Brain pericyte (primary cell): Measurements from ENCODE around the gene DZIP1L.

Experiments used
- DNase-seq: peaks from one replicate; pipeline ENCODE4 v3.0.0-alpha.2; 2012; ENCODE audit warnings: low read depth, low spot score

DZIP1L gene

GRCh38 chr3:138068046-138068445 is 47.4 kb downstream of the DZIP1L start:
- DNase-seq, result no peak

GRCh38 chr3:138066972-138067371 is 48.4 kb downstream of the DZIP1L start:
- no peak for DNase-seq

- no peak for DNase-seq
These were observed 49.0 kb downstream of the DZIP1L start for GRCh38 chr3:138066383-138066782.

- no peak for DNase-seq
These were observed 49.5 kb downstream of the DZIP1L start for GRCh38 chr3:138065949-138066348.

- DNase-seq, result no peak
These were observed 52.0 kb downstream of the DZIP1L start for GRCh38 chr3:138063416-138063815.

GRCh38 chr3:138062626-138063025 is 52.8 kb downstream of the DZIP1L start:
- DNase-seq, result no peak

- no peak for DNase-seq
These were observed 53.4 kb downstream of the DZIP1L start for GRCh38 chr3:138062037-138062436.

GRCh38 chr3:138060792-138061191 is 54.6 kb downstream of the DZIP1L start:
- no peak for DNase-seq

GRCh38 chr3:138059261-138059660 is 56.1 kb downstream of the DZIP1L start:
- DNase-seq, result no peak

- DNase-seq, result no peak
These were observed 58.0 kb downstream of the DZIP1L start for GRCh38 chr3:138057384-138057783.

GRCh38 chr3:138054057-138054456 is 61.4 kb downstream of the DZIP1L start:
- DNase-seq, result no peak

GRCh38 chr3:138051947-138052802 is 63.2 kb downstream of the DZIP1L start:
- no peak for DNase-seq

- DNase-seq, result no peak
These were observed 66.1 kb downstream of the DZIP1L start for GRCh38 chr3:138049157-138049919.

GRCh38 chr3:138047596-138048158 is 67.7 kb downstream of the DZIP1L start:
- no peak for DNase-seq

GRCh38 chr3:138046955-138047354 is 68.5 kb downstream of the DZIP1L start:
- DNase-seq, result no peak

- DNase-seq, result no peak
These were observed 69.3 kb downstream of the DZIP1L start for GRCh38 chr3:138046085-138046484.

GRCh38 chr3:138043266-138044029 is 72.0 kb downstream of the DZIP1L start:
- DNase-seq, result no peak

- no peak for DNase-seq
These were observed 73.4 kb downstream of the DZIP1L start for GRCh38 chr3:138042043-138042442.

- DNase-seq, result no peak
These were observed 76.5 kb downstream of the DZIP1L start for GRCh38 chr3:138038725-138039462.

- DNase-seq, result no peak
These were observed 78.8 kb downstream of the DZIP1L start for GRCh38 chr3:138036572-138036971.

- no peak for DNase-seq
These were observed 80.5 kb downstream of the DZIP1L start for GRCh38 chr3:138034918-138035317.
